Brain pericyte (primary cell): ENCODE data around the gene SERAC1.
"Not testable (repeated sequence)": the region's sequence is repeated elsewhere in the genome, so short reads cannot be mapped to it uniquely, and the experiment has no call there.

Experiments used
- DNase-seq: peaks from one replicate; pipeline ENCODE4 v3.0.0-alpha.2; 2012; ENCODE audit warnings: low read depth, low spot score

The SERAC1 gene

DNA sequence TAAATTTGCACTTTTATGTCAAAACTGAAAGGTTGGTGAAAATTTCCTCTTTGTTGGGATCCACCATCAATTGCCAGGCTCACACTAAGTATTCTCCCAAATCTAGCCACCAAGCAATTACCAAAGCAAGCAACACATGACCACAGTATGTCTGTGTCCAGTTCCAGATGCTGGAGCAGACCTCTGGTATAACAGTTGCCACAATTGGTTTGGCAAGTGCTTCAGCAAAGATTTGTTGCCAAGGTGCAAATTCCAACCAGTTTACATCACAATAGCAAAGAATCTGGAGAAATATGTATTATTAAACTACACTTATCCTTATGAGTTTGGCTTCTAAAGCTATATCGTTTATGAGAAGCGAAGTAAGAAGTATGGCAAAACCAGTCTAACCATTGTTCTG lies 6.5 kb upstream of the SERAC1 start:
- DNase-seq, result peak; percentile 10

DNA sequence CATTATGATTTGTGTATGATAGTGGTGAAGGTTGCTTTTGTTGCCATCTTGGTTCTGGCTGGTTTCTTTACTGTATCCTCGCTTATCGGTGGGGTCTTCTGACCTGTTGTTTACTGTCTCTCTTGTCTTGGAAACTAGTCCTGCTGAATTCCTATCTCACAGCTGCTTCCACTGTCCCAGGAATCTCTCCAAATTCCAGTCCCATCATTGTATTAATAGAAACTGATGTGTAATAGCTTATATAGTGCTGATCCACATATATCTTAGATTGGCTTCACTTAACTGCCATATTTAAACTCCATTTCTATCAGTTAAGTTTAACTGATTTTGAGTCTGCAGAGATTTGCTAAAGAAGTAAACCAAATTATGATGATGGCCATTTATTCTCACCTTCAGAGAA lies 6.0 kb upstream of the SERAC1 start:
- DNase-seq, result no peak

DNA sequence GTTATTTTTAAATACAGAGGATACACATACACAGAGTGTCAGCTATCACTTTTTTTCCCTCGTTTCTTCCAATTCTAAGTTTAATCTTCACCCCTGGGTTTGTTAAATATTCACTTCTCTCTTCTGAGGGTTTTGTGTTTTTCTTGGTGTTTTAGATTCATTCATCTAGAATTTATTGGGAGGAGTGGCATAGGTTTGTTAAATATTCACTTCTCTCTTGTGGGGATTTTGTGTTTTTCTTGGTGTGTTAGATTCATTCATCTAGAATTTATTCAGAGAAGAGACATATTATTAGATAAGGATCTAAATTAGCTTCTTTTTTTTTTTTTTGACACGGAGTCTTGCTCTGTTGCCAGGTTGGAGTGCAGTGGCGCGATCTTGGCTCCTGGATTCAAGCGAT lies 3.9 kb upstream of the SERAC1 start:
- DNase-seq, result no peak

DNA sequence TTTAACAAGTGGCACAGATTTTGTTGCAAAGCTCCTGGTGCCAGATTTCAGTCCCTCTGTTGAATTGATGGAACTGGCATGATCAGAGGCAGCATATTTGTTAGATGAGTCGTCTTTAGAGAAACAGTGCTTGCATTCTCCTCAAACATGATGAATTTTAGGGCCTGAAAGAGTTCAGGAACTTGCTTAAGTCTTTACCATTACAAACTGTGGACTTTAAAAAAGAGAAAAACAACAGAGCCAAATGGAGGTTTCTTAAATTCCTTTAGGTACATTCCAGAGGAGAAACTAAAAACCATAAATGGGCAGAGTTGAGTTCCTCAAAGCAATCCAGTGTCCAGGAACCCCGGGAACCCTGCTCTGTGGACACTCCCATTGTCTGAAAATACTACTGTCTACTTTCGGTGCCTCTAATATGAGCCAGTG lies 2.6 kb upstream of the SERAC1 start:
- peak; percentile 29 for DNase-seq

DNA sequence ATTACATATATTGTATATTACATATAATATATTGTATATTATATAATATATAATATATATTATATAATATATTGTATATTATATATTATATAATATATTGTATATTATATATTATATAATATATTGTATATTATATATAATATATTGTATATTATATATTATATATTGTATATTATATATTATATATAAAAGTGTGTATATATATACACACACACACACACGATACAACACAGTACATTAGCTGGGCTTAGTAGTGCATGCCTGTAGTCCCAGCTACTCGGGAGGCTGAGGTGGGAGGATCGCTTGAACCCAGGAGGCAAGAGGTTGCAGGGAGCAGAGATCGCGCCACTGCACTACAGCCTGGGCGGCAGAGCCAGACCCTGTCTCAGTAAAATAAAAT lies 1.6 kb upstream of the SERAC1 start:
- not testable (repeated sequence) for DNase-seq

DNA sequence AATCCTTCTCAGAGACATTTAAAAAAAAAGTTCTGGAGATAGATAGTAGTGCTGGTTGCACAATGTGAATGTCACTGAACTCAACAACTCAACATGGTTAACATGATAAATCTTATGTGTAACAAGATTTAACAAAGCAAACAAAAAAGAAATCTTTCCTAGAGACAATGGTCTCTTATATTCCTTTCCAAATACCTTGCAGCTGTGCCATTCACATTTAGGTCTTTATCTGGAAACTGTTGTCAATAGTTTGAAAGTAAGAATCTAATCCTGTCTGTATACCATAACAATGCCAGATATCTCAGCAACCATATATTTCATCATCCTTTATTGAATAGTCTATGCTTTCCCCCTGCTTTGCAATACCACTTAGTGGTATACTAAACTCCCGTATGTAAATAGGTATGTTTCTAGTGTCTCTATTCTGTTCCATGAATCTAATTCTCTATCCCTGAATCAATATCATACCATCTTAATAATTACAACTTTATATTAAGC lies 2.1 kb downstream of the SERAC1 start:
- DNase-seq, result no peak

DNA sequence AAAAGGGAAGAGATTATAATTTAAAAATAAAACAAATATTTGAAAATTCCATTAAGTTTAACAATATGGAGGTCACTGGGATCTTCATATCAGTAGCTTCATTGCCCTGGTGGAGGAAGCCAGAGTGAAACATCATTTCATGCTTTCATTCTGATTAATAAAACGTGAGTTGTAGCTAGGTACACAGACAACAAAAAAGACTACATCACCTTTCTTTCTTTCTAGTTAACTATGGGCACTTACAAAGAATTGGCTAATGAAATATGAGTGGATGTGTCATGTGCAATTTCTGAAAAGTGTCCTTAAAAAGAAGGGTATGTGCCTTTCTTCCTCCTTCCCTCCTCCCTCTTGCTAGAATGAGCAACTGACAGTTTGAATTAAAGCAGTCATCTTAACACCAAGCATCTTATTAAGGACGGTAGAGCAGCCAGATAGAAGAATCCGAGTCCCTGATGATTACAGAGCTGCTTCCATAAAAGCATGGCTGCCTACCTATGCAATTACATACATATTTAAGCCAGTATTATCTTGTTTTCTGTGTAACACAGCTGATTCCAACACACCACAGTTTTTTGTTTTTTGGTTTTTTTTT lies 3.4 kb downstream of the SERAC1 start:
- DNase-seq, result no peak

DNA sequence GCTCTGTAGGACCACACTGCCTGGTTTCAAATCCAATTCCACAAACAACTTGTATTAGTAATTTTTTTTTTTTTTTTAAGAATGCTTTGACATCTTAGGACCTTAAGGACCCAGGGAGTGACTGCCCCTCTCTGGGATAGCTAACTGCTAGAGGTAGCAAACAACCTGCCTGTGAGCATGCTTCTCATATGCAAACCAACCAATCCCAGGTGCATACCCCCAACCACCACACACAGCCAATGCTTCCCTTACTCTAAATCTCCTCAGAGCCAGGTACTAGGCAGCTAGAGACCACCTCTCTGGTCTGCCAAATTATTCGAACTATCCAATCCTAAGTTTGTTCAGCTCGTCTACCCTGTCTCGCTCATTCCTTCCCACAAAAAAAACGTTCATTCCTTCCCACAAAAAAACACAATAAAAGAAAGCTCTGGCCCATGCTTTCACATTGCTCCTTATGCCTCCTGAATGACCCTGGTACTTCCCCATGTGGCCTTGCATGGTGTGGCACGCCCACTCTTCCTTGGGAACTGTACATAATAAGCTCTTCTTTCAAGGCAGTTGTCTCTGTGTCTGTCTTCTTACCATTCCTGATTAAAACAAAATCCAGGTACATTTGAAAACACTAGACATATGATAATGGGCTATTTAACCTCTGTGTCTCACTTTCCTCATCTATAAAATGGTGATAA lies 6.4 kb downstream of the SERAC1 start:
- no peak for DNase-seq

DNA sequence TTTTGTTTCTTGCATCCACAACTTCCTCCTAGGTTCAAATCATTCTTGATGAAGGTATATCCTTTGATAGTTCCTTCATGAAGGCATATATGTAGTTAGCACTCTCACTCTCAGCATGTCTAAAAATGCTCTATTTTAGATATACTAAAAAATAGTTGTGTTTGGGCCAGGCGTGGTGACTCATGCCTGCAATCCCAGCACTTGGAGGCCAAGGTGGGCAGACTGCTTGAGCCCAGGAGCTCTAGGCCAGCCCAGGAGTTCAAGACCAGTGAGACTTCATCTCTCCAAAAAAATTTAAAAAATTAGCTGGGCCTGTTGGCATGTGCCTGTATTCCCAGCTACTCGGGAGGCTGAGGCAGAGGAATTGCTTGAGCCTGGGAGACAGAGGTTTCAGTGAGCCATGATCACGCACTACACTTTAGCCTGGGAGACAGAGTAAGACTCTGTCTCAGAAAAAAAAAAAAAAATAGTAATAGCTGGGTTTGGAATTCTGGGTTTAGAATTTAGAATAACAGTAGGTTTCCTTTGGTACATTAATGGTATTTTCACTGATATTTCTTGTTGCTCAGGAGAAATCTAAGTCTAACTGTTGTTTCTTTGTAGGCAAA lies 7.0 kb downstream of the SERAC1 start:
- DNase-seq, result no peak

DNA sequence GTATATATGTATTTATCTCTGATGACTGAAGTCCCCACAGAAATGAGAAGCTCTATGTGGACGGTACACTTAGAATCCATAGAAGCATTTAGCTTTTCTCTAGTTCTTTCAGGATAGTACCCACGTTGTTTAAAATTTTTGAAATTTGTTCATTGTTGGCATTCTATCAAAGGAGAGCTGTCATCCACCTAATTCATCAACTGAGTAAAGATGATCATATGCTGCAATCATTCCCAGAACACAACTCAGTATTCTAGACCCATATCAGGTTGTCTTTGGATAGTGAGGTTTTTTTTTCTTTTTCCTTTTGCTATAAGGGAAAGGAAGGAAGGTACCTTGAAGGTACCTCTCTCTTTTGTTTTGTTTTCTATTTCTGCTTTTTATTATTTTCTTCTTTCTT lies 9.3 kb downstream of the SERAC1 start:
- DNase-seq, result no peak

DNA sequence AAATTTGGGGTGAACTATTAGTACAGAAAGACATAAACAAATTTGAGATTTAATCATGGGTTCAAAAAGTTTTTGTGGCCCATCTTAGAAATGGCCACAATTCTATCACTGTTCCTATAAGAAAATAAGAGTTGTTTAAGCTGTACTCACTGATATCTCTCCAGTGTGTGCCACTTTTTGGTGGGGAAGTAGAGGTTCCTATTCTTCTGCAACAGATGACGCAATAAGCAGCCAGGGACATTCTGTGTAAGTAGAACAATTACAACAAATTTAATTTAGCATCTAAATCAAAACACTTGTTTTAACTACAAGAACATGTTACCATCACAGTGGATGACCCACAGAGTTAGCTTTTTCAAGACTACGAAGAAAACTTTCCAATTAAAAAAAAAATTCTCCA lies 9.9 kb downstream of the SERAC1 start:
- DNase-seq, result no peak

DNA sequence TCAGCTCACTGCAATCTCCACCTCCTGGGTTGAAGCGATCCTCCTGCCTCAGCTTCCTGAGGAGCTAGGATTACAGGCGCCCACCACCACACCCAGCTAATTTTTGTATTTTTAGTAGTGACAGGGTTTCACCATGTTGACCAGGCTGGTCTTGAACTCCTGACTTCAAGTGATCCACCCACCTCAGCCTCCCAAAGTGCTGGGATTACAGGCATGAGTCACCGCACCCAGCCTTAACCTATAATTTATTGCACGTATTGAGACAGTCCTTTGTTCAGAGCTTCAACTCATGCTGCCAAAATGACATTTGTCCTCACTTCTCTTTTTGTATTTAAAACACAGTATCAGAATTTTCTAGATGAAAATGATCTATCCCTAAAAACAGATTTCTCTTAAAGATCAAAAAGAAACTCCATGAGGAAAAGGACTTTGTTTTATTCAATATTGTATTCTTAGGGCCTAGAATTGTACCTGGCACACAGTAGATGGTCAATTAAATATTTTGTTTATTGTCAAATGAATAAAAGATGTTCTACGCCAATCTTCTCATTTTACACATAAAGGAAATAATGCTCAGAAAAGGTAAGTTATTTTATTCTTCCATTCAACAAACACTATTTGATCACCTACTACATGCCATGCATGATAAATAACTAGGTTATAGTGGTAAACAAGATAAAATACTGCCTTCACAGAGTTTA lies 10.8 kb downstream of the SERAC1 start:
- no peak for DNase-seq

DNA sequence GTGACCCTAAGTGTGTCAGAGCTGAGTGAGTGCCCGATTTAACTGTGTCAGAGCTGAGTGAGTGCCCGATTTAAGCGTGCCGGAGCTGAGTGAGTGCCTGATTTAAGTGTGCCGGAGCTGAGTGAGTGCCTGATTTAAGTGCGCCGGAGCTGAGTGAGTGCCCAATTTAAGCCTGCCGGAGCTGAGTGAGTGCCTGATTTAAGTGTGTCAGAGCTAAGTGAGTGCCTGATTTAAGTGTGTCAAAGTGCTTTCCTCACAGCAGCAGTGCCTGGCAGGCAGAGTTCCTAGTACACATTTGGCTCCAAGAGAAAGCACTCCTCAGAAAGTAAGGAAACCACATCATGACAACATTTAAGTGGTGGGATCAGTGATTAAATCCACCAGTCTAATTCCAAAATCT lies 13.2 kb downstream of the SERAC1 start:
- DNase-seq, result no peak

DNA sequence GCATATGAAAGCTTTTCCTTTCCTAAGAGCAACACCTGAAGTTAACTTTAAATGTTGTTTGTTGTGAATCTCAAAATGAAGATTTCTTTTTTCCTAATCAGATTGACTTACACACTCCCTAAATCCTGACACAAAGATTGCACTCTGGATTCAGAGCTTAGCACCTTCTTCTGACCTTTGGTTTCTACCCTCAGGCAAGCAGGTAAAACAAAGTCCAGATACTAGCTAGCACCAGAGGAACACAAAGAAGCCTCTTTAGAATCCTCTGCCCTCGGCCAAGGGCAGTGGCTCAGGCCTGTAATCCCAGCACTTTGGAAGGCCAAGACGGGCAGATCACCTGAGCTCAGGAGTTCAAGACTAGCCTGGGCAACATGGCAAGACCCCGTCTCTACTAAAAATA lies 14.5 kb downstream of the SERAC1 start:
- DNase-seq, result no peak

DNA sequence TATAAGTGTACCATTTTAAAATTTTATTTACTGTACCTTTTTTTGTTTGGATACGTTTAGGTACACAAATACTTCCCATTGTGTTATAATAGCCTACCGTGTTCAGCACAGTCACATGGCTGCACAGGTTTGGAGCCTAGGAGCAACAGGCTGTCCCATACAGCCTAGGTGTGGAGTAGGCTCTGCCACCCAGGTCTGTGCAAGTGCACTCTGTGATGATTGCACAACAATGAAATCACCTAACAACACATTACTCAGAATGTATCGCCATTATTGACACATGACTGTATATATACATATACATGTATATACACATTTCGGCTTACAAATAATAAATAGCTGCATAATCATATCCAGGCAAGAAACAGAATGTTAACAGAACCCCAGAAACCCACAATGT lies 15.4 kb downstream of the SERAC1 start:
- DNase-seq, result no peak

DNA sequence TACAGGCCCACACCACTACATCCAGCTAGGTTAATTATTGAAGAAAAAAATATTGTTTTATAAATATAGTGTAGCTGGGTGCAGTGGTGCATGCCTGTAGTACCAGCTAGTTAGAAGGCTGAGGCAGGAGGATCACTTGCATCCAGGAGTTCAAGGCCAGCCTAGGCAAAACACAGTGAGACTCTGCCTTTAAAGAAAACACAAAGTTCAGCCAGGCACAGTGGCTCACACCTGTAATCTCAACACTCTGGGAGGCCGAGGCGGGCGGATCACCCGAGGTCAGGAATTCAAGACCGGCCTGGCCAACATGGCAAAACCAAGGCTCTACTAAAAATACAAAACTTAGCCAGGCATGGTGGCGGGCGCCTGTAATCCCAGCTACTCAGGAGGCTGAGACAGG lies 16.0 kb downstream of the SERAC1 start:
- not testable (repeated sequence) for DNase-seq

DNA sequence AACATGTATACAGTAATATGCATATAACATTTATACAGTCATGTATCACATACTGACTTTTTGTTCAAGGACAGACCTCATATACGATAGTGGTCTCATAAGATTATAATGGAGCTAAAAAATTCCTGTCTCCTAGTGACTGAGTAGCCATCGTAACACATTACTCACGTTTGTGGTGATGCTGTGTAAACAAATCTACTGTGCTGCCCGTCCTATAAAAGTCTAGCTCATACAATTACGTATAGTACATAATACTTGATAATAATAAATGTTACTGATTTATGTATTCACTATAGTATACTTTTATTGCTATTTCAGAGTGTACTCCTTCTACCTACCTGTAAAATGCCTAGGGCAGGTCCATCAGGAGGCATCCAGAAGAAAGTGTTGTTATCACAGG lies 17.4 kb downstream of the SERAC1 start:
- DNase-seq, result no peak

DNA sequence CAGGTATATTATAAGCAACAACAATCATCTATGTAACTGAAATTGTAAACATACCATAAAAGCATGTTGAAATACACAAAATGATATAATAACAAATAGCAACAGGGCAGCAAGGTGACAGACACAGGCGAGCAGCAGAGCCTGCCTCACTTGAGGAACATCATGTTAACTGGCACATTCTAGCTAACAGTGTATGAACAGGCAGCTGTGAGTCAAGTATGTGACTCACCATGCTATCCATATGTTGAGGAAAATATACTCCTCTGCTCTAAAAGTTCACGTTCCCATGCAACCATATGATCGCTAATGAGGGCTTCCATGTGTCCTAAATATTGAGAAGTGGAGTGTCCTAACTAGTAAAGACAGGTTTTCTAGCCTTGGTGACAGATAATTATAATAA lies 18.4 kb downstream of the SERAC1 start:
- DNase-seq, result no peak

DNA sequence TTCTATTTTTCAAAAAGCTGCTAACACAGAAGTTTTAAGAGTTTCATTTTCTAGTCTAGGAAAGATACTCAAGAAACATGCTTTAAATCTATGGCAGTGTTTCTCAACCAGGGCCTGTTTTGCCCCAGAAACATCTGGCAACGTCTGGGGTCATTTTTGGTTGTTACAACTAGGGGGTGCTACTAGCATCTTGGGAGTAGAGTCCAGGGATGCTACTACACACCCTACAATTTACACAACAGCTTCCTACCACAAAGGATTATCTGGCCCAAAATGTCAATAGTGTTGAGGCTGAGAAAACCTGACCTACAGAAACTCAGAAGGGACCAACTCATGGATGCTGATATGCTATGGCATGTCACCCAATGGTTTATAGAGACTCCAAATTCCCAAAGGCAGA lies 24.4 kb downstream of the SERAC1 start:
- DNase-seq, result no peak

DNA sequence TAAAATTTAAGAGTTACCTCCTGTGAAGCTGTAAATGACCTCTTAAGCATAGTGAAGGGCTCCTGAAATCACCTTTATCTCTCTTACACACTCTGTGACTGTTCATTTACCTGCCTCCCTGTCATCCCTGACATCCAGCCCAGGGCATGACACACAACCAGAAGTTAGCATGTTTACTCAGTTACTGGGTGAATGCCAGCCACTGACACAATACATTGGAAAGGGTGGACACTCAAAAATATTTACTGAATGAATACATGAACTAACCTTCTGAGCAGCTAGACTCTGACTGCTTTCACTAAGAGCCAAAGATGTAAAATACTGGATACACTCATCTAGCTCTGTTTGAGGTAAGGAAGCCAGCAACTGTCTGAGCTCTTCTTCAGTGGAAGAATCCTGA lies 25.3 kb downstream of the SERAC1 start:
- no peak for DNase-seq

DNA sequence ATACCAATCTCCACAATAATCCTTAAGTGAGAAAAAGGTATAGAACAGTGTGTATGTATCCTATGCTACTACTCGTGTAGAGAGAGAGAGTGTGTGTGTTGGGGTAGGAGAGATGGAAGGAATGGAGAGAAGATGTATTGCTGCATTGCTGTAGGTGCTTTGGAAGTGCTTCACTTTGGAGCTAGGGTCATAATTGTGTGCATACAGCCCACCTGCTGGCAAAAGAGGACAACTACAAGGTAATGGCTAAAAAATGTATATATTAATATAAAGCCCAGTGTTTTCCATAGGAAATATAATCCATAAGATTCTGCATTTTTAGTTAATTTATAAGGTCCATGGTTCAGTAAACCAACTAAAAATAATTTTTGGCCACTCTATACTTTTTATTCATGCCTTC lies 36.1 kb downstream of the SERAC1 start:
- DNase-seq, result no peak

DNA sequence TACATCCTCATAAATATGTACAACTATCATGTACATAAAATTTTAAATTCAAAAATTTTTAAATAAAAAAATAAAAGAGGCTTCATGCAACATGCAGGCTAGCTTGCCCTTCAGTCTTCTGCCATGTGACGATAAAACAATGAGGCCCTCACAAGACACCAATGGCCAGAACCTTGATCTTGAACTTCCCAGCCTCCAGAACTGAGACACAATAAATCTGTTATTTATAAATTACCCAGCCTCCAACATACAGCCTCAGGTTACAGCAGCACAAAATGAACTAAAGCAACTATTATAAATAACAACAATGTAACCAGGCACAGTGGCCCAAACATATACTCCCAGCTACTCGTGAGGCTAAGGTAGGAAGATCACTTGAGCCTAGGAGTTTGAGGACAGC lies 42.8 kb downstream of the SERAC1 start:
- DNase-seq, result no peak

DNA sequence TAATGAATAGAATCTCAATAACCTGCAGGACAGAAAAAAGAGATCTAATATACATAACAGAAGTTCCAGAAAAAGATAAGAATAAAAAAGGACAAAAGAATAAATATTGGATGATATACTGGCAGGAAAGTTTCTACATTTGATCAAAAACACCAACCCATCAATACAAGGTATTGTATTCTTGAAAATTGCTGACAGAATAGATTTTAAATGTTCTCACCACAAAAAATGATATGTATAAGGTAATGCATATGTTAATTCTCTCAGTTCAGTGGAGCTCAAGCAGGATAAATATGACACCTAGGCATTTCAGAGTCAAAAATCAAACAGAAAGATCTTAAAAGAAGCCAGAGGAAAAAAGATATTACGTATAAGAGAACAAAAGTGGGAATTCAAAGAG lies 43.8 kb downstream of the SERAC1 start:
- DNase-seq, result no peak
